HG02588 (cell line): ENCODE measurements around the gene PSME4.
"Not testable (repeated sequence)": the region's sequence is repeated elsewhere in the genome, so short reads cannot be mapped to it uniquely, and the experiment has no call there.

ENCODE experiments used
- ATAC-seq: cut with Tn5 transposase; IDR thresholded peaks from one replicate; pipeline ENCODE4 v1.9.1; 2021; ENCODE audit warnings: mild to moderate bottlenecking, moderate library complexity; ENCODE audit not compliant: unreplicated experiment

Gene PSME4

GRCh38 chr2:53843595-53843994 is 127.2 kb downstream of the PSME4 start:
- no peak for ATAC-seq

DNA sequence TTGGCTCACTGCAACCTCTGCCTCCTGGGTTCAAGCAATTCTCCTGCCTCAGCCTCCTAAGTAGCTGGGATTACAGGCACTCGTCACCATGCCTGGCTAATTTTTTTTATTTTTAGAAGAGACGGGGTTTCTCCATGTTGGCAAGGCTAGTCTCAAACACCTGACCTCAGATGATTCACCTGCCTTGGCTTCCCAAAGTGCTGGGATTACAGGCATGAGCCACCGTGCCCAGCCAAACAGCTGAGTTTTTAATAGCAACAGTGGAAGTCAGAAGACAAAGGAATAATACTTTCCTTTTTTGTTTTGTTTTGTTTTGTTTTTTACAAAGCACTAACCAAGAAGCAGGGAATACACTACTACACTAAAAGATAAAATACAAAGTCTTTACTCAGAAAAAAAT is 127.9 kb downstream of the PSME4 start:
- no peak for ATAC-seq

DNA sequence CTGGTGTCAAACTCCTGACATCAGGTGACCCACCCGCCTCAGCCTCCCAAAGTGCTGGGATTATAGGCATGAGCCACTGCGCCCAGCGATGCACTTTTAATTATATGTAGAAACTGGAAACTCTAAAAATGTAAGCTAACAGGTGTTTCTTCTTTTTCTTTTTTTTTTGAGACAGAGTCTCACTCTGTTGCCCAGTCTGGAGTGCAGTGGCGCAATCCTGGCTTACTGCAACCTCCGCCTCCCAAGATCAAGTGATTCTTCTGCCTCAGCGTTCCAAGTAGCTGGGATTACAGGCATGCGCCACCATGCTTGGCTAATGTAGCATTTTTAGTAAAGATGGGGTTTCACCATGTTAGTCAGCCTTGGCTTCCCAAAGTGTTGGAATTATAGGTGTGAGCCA is 129.1 kb downstream of the PSME4 start:
- not testable (repeated sequence) for ATAC-seq

DNA sequence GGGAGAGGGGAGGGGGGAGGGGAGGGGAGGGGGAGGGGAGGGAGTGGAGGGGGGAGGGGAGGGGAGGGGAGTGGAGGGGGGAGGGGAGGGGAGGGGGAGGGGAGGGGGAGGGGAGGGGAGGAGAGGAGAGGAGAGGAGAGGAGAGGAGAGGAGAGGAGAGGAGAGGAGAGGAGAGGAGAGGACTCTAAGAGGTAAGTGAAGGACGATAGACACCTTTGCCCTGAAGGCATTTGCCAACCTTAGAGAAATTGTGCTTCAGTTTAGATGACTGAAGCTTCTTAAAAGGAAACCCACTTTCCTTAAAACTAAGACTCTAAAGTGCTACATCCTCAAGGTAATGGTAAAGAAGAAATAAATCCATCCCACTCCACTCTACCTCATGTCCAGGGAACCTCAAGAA is 130.2 kb downstream of the PSME4 start:
- no peak for ATAC-seq

- ATAC-seq = not testable (repeated sequence)
Observed at GRCh38 chr2:53829980-53830290, 140.9 kb downstream of the PSME4 start.

DNA sequence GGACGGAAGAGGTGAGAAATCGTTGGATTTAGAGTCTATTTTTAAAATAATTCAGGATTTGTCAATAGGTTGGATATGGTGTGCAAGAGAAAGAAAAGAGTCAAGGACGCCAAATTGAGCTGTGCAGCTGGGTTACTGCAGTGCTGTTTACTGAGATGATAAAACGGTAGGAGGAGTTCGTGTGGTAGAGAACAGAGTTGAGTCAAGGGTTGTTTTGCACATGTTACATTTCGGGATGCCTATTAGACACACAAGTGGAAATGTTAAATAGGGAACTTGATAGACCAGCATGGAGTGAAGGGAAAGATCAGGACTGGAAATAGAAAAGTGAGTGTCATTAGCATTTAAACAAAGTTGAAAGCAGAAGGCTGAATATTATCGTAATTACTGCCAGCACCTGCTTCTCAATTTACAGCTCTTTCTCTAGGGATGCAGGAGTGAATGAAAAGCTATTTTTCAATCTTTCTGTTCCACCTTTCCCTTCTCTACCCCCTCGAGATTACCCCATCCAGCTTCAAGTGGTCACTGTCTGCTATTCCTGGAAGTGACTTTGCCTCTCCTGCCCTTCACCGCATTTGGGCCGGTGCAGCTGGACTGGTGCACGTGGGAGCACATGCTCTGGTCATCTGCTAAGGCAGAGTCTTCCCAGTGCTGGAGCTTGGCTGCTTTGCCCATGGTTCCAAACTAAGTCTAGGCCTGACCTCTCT is 141.4 kb downstream of the PSME4 start:
- no peak for ATAC-seq

DNA sequence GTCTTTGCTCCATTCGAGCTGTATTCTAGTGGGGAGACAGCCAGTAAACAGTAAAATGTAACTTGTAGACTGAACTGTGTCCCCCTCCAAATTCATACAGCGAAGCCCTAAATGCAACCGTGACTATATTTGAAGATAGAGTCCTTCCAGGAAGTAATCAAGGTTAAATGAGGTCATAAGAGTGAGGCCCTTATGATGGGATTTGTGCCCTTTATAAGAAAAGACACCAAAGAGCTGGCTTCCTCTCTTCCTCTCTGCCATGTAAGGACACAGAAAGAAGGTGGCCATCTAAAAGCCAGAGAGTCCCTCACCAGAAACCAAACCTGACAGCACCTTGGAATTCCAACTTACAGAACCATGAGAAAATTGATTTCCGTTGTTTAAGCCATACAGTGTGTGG is 142.5 kb downstream of the PSME4 start:
- no peak for ATAC-seq

DNA sequence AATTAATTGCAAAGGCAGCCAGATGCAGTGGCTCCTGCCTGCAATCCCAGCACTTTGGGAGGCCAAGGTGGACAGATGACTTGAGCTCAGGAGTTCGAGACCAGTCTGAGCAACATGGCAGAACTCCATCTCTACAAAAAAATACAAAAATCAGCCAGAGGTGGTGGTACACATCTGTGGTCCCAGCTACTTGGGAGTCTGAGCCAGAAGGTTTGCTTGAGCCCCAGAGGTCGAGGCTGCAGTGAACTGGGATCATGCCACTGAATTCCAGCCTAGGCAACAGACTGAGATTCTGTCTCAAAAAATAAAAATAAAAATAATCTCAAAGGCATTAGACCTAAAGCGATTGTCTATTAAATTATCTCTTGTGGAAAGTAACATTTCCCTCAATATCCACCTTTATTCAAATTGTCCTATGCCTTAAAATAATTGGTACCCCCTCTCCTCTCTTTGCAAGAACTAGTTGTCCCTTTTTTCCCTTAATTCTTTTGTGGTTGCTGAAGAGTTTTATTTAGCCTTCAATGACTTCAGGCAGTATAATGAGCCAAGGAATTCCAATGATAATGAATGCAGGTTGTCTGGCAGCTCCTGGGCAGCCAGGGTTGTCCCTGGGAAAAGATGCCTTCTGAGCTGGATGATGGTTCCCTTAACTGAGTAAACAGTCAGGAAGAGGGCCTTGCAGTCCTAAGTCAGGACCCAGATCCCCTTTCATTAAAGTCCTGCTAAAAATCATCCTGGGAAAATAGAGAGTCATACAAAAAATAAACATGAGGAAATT is 143.2 kb downstream of the PSME4 start:
- ATAC-seq = no peak

DNA sequence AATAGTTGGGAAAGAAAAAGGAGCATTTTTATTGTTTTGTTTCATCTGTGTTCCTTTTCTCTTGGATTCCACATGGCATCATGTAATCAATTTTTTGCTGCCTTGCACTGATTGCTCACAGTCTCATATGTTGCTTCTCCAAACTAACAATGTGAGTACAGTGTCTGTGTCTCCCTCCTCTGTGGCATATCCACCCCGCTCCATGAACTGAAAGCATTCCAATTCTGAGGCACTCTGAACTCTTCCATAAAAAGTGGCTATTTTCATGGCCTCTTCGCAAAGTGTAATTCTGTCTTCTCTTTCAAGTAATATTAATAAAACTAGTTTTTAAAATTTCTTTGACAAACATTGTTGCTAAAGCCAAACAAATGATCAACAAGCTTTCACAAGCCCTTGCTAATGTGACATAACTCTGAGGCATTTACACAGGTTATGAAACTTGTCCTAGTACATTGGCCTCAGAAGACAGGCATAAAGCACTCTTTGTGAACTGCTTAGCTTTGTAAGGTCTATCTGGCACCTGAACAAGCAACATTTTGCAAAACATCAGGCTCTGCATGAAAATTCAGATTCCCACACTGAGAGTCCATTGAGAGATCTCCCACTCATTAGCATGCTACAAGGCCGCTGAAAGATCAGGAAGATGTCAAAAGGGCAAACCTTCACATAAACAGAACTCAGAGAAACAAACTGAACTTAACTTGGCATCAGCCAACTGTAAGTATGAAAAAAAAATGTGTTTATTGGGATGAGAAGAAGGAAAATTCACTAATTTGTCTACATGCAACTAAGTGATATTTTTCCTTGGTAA is 144.0 kb downstream of the PSME4 start:
- no peak for ATAC-seq

DNA sequence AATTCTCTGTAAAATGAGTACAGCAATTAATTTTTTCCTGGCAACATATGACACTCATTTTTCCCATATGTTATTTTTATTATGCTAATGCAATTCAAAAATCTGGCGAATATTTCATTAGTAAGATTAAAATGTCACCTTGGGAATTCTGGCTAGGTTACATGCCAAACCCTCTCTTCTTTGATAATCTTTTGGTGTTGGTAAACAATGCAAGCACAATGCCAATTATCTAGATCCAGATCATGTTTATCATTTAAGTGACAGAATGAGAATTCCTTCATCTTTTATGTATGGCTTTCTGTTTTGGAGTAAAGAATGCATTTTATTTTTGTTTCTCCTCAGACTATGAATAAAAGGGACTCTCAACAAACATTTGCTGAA is 144.8 kb downstream of the PSME4 start:
- no peak for ATAC-seq

DNA sequence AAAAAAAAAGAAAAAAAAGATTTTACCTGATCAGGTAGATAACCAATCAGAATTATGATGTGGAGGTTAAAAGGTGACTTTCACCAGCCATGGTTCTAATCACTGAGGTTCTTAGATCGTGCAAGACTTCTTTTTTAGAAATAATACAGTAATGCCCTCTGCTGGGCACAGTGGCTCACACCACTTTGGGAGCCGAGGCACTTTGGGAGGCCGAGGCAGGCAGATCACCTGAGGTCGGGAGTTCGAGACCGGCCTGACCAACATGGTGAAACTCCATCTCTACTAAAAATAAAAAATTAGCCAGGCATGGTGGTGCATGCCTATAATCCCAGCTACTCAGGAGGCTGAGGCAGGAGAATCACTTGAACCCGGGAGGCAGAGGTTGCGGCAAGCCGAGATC is 147.2 kb downstream of the PSME4 start:
- not testable (repeated sequence) for ATAC-seq

- ATAC-seq = no peak
Observed at GRCh38 chr2:53821810-53822209, 149.0 kb downstream of the PSME4 start.

DNA sequence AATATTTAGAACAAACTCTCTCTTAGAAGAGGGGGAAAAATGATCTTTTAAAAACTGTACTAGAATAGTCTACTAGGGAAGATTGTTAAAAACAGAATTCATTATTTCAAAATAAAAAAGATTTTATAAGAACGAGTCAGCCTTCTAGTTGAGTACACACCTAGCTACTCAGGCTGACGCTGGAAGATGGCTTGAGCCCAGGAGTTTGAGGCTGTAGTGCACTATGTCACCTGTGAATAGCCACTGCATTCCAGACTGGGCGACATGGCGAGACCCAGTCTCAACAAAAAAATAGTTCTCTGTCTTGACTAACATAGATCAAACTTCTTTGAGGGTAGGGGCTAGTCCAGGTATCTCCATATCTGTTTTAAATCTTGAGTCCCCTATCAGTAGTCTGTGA is 150.1 kb downstream of the PSME4 start:
- ATAC-seq = no peak

- no peak for ATAC-seq
Observed at GRCh38 chr2:53820048-53820447, 150.7 kb downstream of the PSME4 start.

- no peak for ATAC-seq
Observed at GRCh38 chr2:53819634-53820033, 151.2 kb downstream of the PSME4 start.

- ATAC-seq = no peak
Observed at GRCh38 chr2:53818854-53819435, 151.8 kb downstream of the PSME4 start.
